HEK293 (cell line): ENCODE data around the gene LACTBL1.
"Not testable (repeated sequence)": the region's sequence is repeated elsewhere in the genome, so short reads cannot be mapped to it uniquely, and the experiment has no call there.

ENCODE experiments used
- ATF2 ChIP-seq: fragments of 450-650 bp; formaldehyde crosslinking; IDR thresholded peaks from 2 replicates; pipeline ENCODE4 v1.5.1; 2016; ENCODE audit warnings: missing biosample characterization, missing genetic modification characterization, low read depth
- BCL11A ChIP-seq: fragments of 450-650 bp; formaldehyde crosslinking; IDR thresholded peaks from 2 replicates; pipeline ENCODE4 v1.5.1; 2016; ENCODE audit warnings: low read depth, missing biosample characterization, missing genetic modification characterization
- KLF16 ChIP-seq: fragments of 450-650 bp; formaldehyde crosslinking; IDR thresholded peaks from 2 replicates; pipeline ENCODE4 v1.5.1; 2017; ENCODE audit warnings: missing biosample characterization, missing genetic modification characterization
- REST ChIP-seq: fragments of 450-650 bp; formaldehyde crosslinking; IDR thresholded peaks from 2 replicates; pipeline ENCODE4 v1.5.1; 2016; ENCODE audit warnings: missing biosample characterization, missing genetic modification characterization
- TCF7L2 ChIP-seq: IDR thresholded peaks from 2 replicates; pipeline ENCODE4 v1.6.1; 2011; ENCODE audit warnings: low read depth, mild to moderate bottlenecking, inconsistent platforms, low read length, moderate library complexity, borderline replicate concordance
- ZBTB17 ChIP-seq: fragments of 450-650 bp; formaldehyde crosslinking; IDR thresholded peaks from 2 replicates; pipeline ENCODE4 v1.5.1; 2016; ENCODE audit warnings: missing biosample characterization, missing genetic modification characterization
- ZBTB49 ChIP-seq: fragments of 450-650 bp; formaldehyde crosslinking; IDR thresholded peaks from 2 replicates; pipeline ENCODE4 v1.5.1; 2016; ENCODE audit warnings: missing biosample characterization, missing genetic modification characterization, low read depth
- ZNF16 ChIP-seq: fragments of 450-650 bp; formaldehyde crosslinking; IDR thresholded peaks from 2 replicates; pipeline ENCODE4 v1.5.1; 2016; ENCODE audit warnings: low read depth, missing biosample characterization, missing genetic modification characterization
- ZNF223 ChIP-seq: fragments of 450-650 bp; formaldehyde crosslinking; IDR thresholded peaks from 2 replicates; pipeline ENCODE4 v1.5.1; 2016; ENCODE audit warnings: missing biosample characterization, missing genetic modification characterization
- ZNF23 ChIP-seq: fragments of 450-650 bp; formaldehyde crosslinking; IDR thresholded peaks from 2 replicates; pipeline ENCODE4 v1.5.1; 2016; ENCODE audit warnings: missing biosample characterization, missing genetic modification characterization, borderline replicate concordance
- ZNF654 ChIP-seq: fragments of 450-650 bp; formaldehyde crosslinking; IDR thresholded peaks from 2 replicates; pipeline ENCODE4 v1.5.1; 2016; ENCODE audit warnings: low read depth, missing biosample characterization, missing genetic modification characterization
- ZNF670 ChIP-seq: fragments of 450-650 bp; formaldehyde crosslinking; IDR thresholded peaks from 2 replicates; pipeline ENCODE4 v1.5.1; 2016; ENCODE audit warnings: missing biosample characterization, missing genetic modification characterization, low read depth
- TF ChIP-seq, protein P1 (sequence below): fragments of 450-650 bp; formaldehyde crosslinking; IDR thresholded peaks from 2 replicates; pipeline ENCODE4 v1.5.1; 2016; ENCODE audit warnings: missing biosample characterization, missing genetic modification characterization
- TF ChIP-seq, protein P2 (sequence below): fragments of 450-650 bp; formaldehyde crosslinking; IDR thresholded peaks from 2 replicates; pipeline ENCODE4 v1.5.1; 2016; ENCODE audit warnings: missing biosample characterization, missing genetic modification characterization

- not testable (repeated sequence) for TF ChIP-seq ZNF223 (tag by site-specific recombination); ZNF23 (tag by site-specific recombination); REST; ZBTB17; BCL11A; ATF2 (tag by site-specific recombination); ZNF654 (tag by site-specific recombination); ZNF16 (tag by site-specific recombination); ZBTB49 (tag by site-specific recombination); KLF16 (tag by site-specific recombination); ZNF670 (tag by site-specific recombination); TCF7L2
- TF ChIP-seq, protein P1, sequence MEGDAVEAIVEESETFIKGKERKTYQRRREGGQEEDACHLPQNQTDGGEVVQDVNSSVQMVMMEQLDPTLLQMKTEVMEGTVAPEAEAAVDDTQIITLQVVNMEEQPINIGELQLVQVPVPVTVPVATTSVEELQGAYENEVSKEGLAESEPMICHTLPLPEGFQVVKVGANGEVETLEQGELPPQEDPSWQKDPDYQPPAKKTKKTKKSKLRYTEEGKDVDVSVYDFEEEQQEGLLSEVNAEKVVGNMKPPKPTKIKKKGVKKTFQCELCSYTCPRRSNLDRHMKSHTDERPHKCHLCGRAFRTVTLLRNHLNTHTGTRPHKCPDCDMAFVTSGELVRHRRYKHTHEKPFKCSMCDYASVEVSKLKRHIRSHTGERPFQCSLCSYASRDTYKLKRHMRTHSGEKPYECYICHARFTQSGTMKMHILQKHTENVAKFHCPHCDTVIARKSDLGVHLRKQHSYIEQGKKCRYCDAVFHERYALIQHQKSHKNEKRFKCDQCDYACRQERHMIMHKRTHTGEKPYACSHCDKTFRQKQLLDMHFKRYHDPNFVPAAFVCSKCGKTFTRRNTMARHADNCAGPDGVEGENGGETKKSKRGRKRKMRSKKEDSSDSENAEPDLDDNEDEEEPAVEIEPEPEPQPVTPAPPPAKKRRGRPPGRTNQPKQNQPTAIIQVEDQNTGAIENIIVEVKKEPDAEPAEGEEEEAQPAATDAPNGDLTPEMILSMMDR (tag by site-specific recombination) = not testable (repeated sequence)
- TF ChIP-seq, protein P2, sequence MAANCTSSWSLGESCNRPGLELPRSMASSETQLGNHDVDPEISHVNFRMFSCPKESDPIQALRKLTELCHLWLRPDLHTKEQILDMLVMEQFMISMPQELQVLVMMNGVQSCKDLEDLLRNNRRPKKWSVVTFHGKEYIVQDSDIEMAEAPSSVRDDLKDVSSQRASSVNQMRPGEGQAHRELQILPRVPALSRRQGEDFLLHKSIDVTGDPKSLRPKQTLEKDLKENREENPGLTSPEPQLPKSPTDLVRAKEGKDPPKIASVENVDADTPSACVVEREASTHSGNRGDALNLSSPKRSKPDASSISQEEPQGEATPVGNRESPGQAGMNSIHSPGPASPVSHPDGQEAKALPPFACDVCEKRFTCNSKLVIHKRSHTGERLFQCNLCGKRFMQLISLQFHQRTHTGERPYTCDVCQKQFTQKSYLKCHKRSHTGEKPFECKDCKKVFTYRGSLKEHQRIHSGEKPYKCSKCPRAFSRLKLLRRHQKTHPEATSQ (tag by site-specific recombination) = not testable (repeated sequence)
Observed at GRCh38 chr1:22980471-22980790, 7.8 kb upstream of the LACTBL1 start.
